Tibial artery (tissue), 4 donors: Measurements from ENCODE around the gene C1orf105.

Experiments used
- DNase-seq, 2 donors: peaks; one replicate each; pipeline ENCODE4 v3.0.0-alpha.2; 2019
- H3K27ac ChIP-seq, 2 donors: fragments of 200-600 bp; sonication (generic) in 1 of 2; 1 replicate in 1 of 2; 2 replicates in 1 of 2; pipeline ENCODE4 v1.5.1; 2018 to 2019; ENCODE audit warnings: mild to moderate bottlenecking in 1 of 2
- H3K27me3 ChIP-seq, 2 donors: fragments of 200-600 bp; sonication (generic) in 1 of 2; one replicate each; pipeline versions ENCODE4 v1.5.1 to v1.6.0; 2016 to 2019
- H3K36me3 ChIP-seq, 3 donors: fragments of 200-600 bp; sonication (generic) in 2 of 3; one replicate each; pipeline ENCODE4 v1.5.1; 2016 to 2019; ENCODE audit warnings: mild to moderate bottlenecking in 2 of 3
- H3K4me1 ChIP-seq, 4 donors: fragments of 200-600 bp; sonication (generic) in 2 of 4; 1 replicate in 3 of 4; 2 replicates in 1 of 4; pipeline ENCODE4 v1.5.1; 2016 to 2019
- H3K4me3 ChIP-seq, 2 donors: fragments of 200-600 bp; sonication (generic) in 1 of 2; 1 replicate in 1 of 2; 2 replicates in 1 of 2; pipeline ENCODE4 v1.5.1; 2018 to 2019; ENCODE audit warnings: mild to moderate bottlenecking in 2 of 2
- H3K9me3 ChIP-seq, 3 donors: fragments of 200-600 bp; sonication (generic) in 1 of 3; one replicate each; pipeline ENCODE4 v1.5.1; 2016 to 2019
- CTCF ChIP-seq, 2 experiments: fragments of 200-600 bp in 1 of 2; fragments of 450-650 bp in 1 of 2; IDR thresholded peaks; one replicate each; pipeline ENCODE4 v1.5.1; 2017 to 2019; ENCODE audit warnings: antibody characterized with exemption in 2 of 2, mild to moderate bottlenecking in 1 of 2, moderate library complexity in 1 of 2
- intact Hi-C: fragments of 100-400 bp; cut with DNase I; formaldehyde crosslinking; loops from one replicate; pipeline ENCODE4 v1.15.0; 2023; ENCODE audit warnings: low total_unique reads

The C1orf105 gene

GRCh38 chr1:172477741-172478140 lies 57.3 kb downstream of the C1orf105 start:
- H3K27ac ChIP-seq: no peak overlapping the region
- H3K4me1 ChIP-seq: peaks cover 0 to 6% (median 0%) of the 10 kb centered on the region in 4 donors
- TF ChIP-seq CTCF (IDR thresholded peaks at IDR 0.05): no peak
- no peaks in the 10 kb centered on the region for H3K36me3 ChIP-seq
- peaks cover 0 to 3% of the 10 kb centered on the region in 2 donors for H3K27me3 ChIP-seq
- no peak overlapping the region for H3K4me3 ChIP-seq
- no peak for DNase-seq
- intact Hi-C loops: no loop called here
- H3K9me3 ChIP-seq: no peaks in the 10 kb centered on the region

- no peak for DNase-seq
- Histone ChIP-seq H3K4me3 (no peak overlapping the region), H3K4me1 (peaks cover 0 to 4% (median 0%) of the 10 kb centered on the region in 4 donors), H3K27me3 (peaks cover 0 to 3% of the 10 kb centered on the region in 2 donors), H3K9me3 (no peaks in the 10 kb centered on the region), H3K36me3 (no peaks in the 10 kb centered on the region), H3K27ac (no peak overlapping the region)
- intact Hi-C loops: no loop called here
- TF ChIP-seq CTCF (IDR thresholded peaks at IDR 0.05): no peak
Observed at GRCh38 chr1:172478485-172478884, 58.0 kb downstream of the C1orf105 start.

- Histone ChIP-seq H3K36me3 (no peaks in the 10 kb centered on the region), H3K27ac (no peak overlapping the region), H3K9me3 (no peaks in the 10 kb centered on the region), H3K4me3 (no peak overlapping the region), H3K27me3 (peaks cover 0 to 3% of the 10 kb centered on the region in 2 donors), H3K4me1 (no peaks in the 10 kb centered on the region)
- no peak for DNase-seq
- intact Hi-C loops: no loop called here
- no peak for TF ChIP-seq CTCF (IDR thresholded peaks at IDR 0.05)
Observed at GRCh38 chr1:172480431-172480830, 59.9 kb downstream of the C1orf105 start.

- no peak for TF ChIP-seq CTCF (IDR thresholded peaks at IDR 0.05)
- H3K4me1 ChIP-seq: no peaks in the 10 kb centered on the region
- H3K4me3 ChIP-seq: no peak overlapping the region
- DNase-seq: no peak
- intact Hi-C loops: no loop called here
- H3K9me3 ChIP-seq: no peaks in the 10 kb centered on the region
- no peaks in the 10 kb centered on the region for H3K36me3 ChIP-seq
- peaks cover 0 to 3% of the 10 kb centered on the region in 2 donors for H3K27me3 ChIP-seq
- H3K27ac ChIP-seq: no peak overlapping the region
Observed at GRCh38 chr1:172482044-172482443, 61.6 kb downstream of the C1orf105 start.

GRCh38 chr1:172483448-172483847 lies 63.0 kb downstream of the C1orf105 start:
- H3K4me3 ChIP-seq: no peak overlapping the region
- H3K27ac ChIP-seq: no peak overlapping the region
- H3K9me3 ChIP-seq: no peaks in the 10 kb centered on the region
- H3K36me3 ChIP-seq: no peaks in the 10 kb centered on the region
- H3K4me1 ChIP-seq: no peaks in the 10 kb centered on the region
- peaks cover 0 to 3% of the 10 kb centered on the region in 2 donors for H3K27me3 ChIP-seq
- DNase-seq: no peak
- intact Hi-C loops: no loop called here
- no peak for TF ChIP-seq CTCF (IDR thresholded peaks at IDR 0.05)

GRCh38 chr1:172484252-172484651 lies 63.8 kb downstream of the C1orf105 start:
- no peak for TF ChIP-seq CTCF (IDR thresholded peaks at IDR 0.05)
- no peaks in the 10 kb centered on the region for H3K9me3 ChIP-seq
- H3K27me3 ChIP-seq: peaks cover 0 to 3% of the 10 kb centered on the region in 2 donors
- no peak overlapping the region for H3K27ac ChIP-seq
- no peaks in the 10 kb centered on the region for H3K4me1 ChIP-seq
- H3K36me3 ChIP-seq: no peaks in the 10 kb centered on the region
- no peak for DNase-seq
- no peak overlapping the region for H3K4me3 ChIP-seq
- intact Hi-C loops: no loop called here
